GM19240 (cell line): Measurements from ENCODE around the gene ARHGEF9.
A peak's percentile ranks its signal among the peaks of the same experiment; 100 is the strongest.
"Not testable (repeated sequence)": the region's sequence is repeated elsewhere in the genome, so short reads cannot be mapped to it uniquely, and the experiment has no call there.

Experiments
- DNase-seq: peaks from one replicate; pipeline ENCODE4 v3.0.0; 2011; ENCODE audit warnings: low spot score; ENCODE audit not compliant: insufficient read length

ARHGEF9 gene

DNA sequence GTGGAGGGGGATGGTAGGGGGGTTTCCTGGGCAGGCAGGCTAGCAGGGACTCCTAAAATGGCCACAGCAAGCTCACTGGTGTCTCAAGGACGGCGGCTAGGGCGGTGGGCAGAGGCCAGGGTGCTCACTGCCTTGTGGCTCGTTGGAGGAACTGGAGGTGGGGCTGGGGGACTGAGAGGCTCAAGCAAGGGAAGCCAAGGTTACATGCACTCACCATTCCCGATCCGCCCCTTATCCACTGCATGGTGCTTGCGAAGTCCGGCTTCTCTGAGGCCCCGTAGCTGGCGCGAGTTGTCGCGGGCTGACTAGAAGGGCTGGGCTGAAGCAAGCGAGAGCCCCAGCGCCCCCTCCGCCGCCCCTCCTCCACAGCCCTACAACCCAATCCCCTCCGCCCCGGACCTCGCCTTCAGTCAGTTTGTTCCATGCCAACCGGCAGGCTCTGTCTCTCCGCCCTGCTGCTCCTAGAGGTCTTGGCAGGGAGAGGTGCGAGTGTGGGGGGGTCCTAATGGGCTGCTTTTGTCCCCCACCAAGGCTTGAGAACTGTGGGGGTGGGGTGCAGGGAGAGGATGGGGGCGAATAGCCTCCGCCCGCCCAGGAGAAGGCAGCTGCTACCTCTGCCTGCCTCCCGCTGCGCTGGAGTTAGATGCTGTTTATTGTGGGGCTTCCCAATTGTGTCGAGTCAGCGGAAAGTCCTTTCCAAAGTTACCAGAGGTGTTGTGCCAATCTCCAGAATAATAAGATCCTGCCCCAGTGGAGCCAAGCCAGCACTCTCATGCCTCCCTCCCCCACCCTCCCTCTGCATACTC, at the start of gene ARHGEF9:
TSS of gene ARHGEF9 (minus strand) at position 313 of the 806 bp plus-strand sequence. CDS start at position 244, 69 bp downstream.
- no peak for DNase-seq

DNA sequence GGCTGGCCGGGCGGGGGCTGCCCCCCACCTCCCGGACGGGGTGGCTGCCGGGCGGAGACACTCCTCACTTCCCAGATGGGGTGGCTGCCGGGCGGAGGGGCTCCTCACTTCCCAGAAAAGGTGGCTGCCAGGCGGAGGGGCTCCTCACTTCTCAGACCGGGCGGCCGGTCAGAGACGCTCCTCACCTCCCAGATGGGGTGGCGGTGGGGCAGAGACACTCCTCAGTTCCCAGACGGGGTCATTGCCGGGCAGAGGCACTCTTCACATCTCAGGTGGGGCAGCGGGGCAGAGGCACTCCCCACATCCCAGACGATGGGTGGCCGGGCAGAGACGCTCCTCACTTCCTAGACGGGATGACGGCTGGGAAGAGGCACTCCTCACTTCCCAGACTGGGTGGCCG, 40.4 kb upstream of the ARHGEF9 start:
- DNase-seq: not testable (repeated sequence)

DNA sequence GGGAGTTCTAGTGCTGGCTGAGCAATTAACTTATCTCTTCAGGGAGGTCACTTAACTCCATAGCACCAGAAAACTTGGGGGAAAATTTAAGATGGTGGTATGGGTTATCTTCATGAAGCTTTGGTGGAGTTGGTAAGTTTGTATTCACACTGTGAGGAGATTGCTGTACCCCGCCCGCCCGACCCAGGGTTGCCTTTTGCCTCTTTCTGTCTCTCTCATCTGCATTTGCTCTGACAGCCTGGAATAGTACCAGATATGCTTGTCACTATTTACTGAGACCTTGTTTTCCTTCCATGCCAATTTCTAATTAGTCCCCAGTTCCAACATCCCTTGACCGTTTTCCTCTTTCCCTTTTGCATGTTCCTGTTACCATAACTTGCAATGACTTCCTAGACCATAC, 33.1 kb upstream of the ARHGEF9 start:
- DNase-seq: no peak

- DNase-seq: no peak
Measured at GRCh38 chrX:63817696-63818095, 32.7 kb upstream of the ARHGEF9 start.

DNA sequence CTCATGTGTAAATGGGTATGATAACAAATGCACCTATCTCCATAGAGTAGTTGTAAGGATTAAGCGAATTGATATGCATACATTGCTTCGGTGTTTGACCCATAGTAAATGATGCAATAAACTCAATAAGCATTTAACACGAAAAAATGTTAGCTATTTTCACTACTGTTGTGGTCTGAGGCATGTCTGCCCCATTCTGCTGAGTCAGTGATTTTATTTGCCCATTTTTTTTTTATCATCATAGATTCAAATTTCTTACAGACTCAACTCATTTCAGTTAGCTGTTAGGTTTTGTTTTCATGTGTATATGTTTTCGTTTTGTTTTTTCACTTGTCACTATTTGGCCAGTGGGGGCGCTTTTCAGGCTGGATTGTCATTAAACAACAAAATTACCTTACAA, 27.8 kb upstream of the ARHGEF9 start:
- no peak for DNase-seq

DNA sequence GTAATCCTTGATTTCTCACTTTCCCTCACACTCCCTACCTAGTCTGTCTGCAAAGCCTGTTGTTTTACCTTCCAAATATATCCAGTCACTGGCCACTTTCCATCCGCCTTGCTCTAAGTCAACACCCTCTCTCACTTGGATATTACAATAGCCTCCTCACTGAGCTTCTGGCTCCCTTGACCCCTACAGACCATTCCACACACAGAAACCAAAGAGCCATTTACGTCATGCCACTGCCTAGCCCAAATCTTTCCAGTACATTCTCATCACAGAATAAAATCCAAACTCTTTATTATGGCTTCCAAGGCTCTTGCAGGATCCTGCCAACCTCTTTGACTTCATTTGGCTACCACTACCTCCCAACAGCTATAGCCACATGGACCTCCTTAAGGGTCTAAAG, 25.7 kb upstream of the ARHGEF9 start:
- no peak for DNase-seq

GRCh38 chrX:63809173-63809572, 24.2 kb upstream of the ARHGEF9 start:
- no peak for DNase-seq

GRCh38 chrX:63795406-63795805, 10.4 kb upstream of the ARHGEF9 start:
- DNase-seq: not testable (repeated sequence)

- DNase-seq: no peak
Measured at GRCh38 chrX:63785708-63786040, 660 bp upstream of the ARHGEF9 start.

- DNase-seq: no peak
Measured at GRCh38 chrX:63784346-63784901, 590 bp downstream of the ARHGEF9 start.

DNA sequence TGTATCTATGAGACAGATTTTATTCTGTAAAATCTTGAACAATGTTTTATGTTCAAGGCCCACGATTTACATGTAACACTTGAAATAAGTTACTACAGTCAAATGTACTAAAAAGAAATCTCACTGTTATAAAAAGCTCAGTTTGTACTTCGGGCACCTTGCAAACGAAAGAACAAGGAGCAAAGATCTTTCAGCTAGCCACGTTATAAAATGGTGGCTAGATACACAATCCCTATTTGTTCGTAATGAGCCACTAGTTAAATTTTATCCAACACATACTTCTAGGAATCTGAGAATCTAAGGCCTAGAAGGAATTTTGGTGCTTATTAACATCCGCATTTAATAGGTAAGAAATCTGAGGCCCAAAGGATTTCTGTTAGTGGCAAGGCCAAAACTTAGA, 2.5 kb downstream of the ARHGEF9 start:
- DNase-seq: no peak

- no peak for DNase-seq
Measured at GRCh38 chrX:63768760-63769159, 16.3 kb downstream of the ARHGEF9 start.

GRCh38 chrX:63765712-63766111, 19.3 kb downstream of the ARHGEF9 start:
- DNase-seq: no peak

DNA sequence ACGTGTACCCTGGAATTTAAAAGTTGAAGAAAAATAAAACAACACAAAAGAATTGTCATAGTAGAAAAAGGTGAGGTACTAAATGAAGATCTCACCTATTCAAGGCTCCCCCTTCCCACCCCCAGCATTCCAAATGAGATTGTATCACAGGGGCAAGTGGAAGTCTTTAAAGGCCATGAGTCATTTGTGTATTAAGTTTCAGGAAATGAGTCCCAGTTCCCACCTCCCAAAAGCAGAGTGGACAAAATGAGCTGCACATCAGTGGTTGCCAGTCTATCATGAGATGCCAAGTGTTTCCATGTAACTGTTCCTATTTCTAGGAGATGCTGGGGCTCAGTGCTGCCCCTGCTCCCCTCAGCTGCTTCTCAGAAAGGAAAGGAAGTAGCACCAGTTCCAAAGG, 20.1 kb downstream of the ARHGEF9 start:
- no peak for DNase-seq

GRCh38 chrX:63761639-63762038, 23.4 kb downstream of the ARHGEF9 start:
- no peak for DNase-seq

GRCh38 chrX:63758011-63758410, 27.0 kb downstream of the ARHGEF9 start:
- no peak for DNase-seq

DNA sequence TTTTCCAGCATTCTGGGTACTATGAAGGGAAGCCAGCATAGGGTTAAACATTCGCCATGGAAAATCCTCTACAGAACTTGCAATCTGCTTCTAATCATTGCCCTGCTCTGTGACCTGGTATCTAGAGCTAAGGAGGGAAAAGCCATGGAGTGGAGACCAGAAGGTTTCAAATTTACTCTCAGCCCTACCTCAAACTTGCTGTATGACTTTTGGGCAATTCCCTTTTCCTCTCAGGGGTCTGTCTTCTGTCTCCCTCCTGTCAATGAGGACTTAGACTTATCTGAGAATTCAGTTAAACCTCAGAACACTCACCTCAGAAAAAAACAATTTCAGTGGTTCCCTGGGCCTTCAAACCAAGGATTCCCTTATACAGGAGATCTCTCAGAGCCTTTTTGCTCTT, 29.1 kb downstream of the ARHGEF9 start:
- no peak for DNase-seq

GRCh38 chrX:63754860-63755579, 30.0 kb downstream of the ARHGEF9 start:
- DNase-seq: peak; percentile 38

- DNase-seq: no peak
Measured at GRCh38 chrX:63754136-63754859, 30.7 kb downstream of the ARHGEF9 start.

DNA sequence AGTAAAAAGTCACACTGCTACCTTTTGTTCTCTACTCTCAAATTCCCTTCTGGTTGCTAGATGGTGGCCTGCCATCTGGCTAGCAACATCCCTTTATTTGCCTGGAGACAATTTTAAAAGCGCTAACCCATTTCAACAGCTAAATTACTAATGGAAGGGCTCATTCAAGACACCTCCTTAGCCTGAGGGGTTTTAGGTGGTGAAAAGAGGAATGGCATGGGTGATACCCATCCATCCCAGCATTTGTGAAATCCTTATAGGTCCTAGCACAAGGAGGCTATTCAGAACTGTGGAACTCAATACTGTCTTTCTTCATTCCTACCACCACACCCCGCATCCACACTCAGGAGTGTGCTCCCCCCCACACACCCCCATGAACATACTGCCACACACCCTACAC, 33.5 kb downstream of the ARHGEF9 start:
- no peak for DNase-seq

- DNase-seq: no peak
Measured at GRCh38 chrX:63750811-63751210, 34.2 kb downstream of the ARHGEF9 start.

- no peak for DNase-seq
Measured at GRCh38 chrX:63747331-63747730, 37.7 kb downstream of the ARHGEF9 start.
